DMS53 (cell line): ENCODE measurements around the gene IER5L.
"Not testable (repeated sequence)": the region's sequence is repeated elsewhere in the genome, so short reads cannot be mapped to it uniquely, and the experiment has no call there.

ENCODE experiments used
- DNase-seq: peaks from one replicate; lab custom pipeline; 2025; lab: John Stamatoyannopoulos, UW

The IER5L gene

DNA sequence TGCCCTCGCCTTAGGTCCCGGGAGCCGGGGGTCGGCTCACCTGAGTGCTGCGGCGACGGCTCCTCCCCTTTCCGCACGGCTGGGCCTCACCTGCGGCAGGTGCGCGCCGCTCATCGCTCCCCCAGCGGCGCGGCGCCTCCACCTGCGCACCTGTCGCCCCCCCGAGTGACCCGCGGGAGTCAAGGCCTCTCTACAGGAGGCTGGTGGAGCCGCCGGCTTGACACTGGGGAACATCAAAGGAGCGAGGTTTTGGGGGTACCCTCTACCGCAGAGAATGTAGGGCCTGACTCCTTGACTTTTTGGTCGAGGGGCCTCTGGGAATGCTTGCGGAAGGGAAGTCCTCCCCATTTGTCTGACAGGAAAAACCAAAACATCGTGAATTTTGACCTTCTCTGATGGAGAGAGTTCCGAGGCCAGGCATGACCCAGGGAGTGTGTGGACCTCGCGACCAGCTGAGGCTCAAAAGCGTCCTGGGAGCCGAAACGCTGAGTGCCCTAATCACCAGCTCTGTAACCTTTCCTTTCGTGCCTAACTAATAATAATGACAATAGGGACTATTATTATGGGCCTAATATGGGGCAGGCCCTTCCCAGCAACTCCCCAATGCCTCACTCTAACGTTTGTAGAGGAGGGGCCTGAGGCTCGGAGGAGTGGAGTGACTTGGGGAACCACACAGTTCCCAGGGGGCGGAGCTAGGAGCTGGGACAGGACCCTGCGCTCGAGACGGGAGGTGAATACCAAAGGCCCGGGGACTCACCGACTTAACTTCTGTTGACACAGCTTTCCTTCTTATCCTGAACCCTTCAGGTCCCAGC lies 714 bp upstream of the IER5L start:
- DNase-seq, result peak; percentile 95

DNA sequence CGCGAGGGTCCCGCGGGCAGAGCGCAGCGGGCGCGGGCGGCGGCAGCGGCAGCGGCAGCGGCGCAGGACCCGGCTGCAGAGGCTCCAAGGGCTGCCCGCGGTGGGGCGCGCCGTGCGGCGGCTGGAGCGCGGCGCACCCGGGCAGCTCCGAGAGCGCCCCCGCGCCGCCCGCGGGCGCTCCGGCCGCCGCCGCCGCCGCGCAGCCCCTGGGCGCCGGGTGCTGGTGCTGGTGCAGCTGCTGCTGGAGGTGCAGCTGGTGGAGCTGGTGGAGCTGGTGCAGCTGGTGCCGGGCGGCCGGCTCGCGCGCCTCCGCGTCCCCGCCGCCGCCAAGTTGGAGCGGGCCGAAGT lies 644 bp downstream of the IER5L start:
- peak; percentile 79 for DNase-seq

DNA sequence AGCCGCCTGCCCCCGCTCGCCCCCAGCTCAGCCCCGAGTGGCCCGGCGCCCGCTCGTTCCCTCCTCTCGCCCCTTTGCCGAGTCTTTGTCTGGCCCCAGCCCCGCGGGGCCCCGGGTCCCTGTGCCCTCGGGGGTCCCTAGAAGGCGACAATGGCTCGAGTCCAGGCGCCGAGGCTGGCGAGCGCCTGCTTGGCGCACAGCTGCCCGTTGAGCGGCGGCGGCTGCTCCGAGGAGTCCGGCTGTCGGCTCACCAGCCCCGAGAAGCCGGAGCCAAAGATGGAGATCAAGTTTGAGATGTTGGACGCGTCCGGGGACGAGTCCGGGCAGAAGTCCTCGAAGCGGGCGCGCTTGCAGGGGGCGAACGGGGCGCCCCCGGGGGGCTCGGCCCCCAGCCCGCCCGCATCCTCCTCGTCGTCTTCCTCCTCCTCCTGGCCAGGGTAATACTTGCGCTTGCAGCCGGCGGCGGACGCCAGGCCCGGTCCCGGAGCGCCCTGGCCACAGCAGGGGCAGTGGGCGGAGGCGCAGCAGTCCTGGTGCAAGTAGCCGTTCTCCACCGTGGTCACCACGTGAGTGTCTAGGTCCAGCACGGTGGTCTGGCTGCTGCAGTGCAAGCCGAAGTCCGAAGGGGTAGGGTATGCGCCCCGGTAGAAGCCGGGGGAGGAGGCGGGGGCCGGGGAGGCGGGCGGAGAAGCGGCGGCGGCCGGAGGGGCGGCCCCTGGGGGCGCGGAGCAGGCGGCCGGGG lies 1.2 kb downstream of the IER5L start:
- peak; percentile 79 for DNase-seq

DNA sequence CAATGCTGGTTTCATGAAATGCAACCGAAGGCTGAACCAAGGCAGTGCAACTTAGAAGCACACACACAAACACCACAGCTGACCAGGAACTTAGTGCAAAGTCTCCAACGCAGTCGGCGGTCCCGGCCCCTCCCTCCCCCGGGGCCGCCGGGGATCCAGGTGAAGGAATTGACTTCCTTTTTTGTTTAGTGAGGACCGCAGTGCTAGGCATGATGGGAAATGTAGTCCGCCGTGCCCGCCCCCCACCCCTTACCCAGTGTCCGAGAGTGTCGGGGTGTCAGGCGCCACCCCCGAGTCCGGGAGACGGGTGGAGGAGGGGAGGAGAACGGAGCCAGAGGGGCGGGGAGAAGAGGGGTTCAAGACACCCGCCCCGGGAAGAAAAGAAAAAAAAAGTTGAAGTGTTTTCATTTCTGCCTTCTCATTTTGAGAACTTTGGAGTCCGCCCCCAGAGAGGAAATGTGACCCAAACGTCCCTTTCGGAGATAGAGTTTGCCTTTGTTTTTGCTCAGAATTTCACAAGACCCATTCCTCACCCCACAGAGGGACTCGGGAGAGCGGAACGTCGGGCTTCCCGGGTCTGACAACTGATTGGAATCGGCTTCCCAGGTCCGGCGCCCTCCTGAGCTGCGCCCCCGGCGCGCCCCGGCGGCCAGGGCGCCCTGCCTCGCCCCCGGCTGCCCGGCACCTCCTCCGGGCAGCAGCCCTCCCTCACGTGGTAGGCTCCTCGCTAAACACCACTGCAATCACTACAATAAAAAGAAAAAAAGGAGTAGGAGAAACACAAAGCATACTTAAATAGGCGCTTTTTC lies 2.0 kb downstream of the IER5L start:
- peak; percentile 94 for DNase-seq

DNA sequence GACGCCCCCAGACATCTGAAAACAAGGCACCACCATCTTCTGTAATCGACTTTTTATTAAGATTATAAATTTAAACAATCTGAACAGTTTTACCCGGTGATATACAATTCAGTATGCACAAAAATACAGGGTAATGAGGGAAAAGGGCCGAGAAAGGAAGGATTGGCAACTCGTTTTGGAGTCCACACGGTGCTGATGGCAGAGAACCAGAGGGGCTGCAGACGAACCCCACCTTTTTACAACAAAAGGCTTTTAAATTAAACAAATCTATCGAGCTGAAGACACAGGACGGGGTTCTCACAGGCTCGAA lies 2.6 kb downstream of the IER5L start:
- no peak for DNase-seq

DNA sequence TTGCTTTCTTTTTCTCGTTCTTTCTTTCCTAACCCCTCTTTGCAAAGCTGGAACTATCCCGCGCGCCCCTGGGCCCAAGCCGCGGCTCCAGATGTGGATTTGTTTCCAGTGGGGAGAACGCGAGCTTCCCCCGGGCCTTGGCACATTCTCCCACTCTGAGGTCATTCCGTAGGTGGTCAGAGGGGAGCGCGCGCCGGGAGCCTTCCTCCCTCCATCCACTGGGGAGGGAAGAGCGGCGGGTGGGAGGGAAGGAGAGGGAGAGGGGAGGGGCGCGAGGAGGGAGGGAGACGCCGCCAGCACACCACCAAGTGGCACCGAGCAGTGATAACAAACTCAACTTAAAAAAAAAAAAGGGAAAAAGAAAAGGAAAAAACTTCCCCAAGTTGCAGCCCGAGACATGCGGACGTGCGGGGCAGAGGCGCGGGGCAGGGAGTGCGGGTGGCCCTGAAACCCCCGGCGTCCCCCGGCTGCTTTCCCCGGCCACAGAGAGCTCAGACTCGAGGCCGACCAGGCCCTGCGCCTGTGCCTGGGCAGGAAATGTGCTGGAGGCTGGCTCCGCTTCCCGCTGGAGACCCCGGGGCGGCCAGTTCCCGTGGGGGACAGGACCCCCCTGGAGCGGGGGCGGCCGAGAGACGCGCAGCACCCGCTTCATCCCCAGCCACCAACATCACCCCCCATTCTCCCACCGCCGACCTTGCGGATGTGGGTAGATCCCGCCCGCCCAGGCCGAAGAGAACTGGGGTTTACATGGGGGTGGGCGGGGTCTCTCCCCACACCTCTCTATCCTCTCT lies 3.1 kb downstream of the IER5L start:
- DNase-seq, result peak; percentile 85

DNA sequence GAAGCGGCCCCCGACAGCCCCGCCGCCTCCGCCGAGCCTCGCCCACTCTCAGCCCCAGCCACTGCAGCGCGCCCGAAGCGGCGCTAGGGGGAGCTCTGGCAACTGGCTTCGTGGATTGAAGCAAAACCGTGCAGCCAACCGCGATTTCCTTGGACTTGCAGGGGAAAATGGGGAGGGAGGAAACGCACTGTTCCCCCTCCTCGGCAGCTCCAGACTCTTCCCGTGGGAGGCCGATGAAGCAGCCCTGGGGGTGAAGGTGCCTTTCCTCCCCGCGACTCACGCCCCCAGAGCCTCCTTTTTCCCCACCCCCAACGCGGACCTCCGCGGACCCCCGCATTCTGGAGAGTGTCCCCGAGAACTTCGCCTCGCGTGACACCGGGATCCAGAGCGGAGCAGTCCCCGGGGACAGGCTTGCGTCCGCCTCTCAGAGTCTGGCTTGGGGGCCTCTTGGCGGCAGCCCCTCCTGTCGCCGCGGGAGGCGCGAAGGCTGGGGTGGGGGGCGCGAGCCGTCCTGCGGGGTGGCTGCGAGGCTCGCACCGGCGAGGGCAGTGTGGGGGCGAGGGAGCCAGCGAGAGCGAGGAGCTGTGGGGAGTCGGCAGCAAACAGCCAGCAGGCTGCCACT lies 3.8 kb downstream of the IER5L start:
- DNase-seq, result peak; percentile 95

DNA sequence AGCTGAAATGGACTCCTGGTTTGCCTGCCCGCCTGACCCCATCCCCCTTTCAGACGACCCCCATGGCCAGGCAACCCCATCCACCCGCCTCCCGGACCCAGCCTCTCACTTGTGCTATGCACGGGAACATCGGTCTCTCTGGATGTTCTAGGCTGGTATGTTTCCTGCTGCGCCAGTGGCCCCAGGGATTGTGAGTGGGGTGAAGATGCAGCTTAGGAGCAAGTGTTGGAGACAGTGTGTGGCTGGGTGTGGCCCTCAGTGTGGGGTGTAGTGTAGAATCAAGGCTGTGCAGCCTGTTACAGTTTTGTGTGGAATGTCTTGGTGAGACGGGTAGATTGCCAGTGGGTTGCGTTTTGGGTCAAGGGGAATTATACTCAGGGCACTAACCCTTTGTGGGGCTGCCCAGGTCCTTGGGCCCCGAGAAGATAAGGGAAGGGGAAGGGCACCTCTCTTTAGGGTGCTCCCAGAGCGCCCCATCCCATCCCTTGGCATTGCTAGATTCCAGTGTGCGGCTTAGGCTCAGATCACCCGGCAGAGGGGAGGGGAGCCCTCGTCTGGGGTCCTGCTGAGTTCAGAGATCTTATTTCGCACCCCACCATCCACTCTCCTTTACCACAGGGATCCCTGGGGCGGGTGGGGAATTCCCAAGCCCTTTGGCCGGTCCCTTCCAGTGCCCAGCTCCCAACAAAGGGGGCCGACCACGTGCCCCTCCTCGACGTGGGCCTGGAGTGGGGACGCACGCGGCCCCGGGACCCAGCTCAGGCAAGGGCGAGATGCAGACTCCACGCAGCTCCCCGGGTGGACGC lies 4.6 kb downstream of the IER5L start:
- no peak for DNase-seq

DNA sequence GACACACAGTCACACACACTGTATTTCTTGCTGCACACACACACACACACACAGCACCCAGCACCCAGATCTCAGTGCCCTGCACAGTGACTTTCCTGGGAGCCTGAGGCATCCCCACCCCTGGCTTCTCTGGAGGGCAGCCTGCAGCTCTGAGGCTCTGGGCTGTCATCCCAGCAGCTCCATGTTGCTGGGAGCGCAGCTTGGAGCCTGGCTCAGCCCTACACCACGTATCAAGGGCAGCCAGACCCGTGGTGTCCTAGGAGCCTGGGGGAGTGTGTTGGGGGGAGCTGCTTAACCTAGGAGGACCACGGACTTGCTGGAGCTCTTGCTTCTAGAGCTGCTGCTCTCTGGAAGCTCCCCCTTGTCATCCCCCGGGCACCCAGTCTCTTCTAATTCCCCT lies 5.2 kb downstream of the IER5L start:
- DNase-seq, result no peak

DNA sequence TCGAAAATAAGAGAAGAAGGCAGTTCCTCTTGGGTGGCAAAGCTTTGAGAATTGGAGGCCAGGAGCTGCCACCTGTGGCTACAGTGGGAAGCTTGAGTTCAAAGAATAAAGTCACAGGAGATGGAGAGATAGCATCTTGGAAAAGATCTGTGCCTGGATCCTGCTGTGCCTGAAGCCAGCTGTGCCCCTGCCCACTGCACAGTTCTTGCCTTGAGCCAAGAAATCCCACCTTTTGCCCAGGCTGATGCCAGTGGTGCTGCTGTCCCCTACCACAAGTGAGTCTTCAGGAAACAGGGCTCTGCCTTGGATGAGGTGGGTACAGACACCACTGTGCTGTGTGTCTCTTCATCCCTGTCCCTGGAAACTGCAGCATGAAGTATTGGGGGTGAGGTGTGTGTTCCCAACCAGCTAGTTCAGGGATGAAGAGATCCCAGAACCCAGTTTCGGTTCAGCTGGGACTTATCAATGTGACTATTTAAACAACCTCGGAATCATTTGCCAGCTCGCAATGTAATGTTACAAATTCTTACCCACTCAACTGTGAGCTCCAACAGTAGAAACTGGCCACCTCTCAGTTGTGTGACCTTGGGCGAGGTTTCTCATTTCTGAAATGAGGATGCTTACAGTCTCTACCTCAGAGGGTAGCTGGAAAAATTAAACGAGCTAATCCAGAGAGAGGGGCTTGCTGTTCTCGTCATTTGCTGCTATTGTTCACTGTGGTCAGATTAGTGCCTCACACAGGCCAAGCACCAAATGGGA lies 5.9 kb downstream of the IER5L start:
- DNase-seq, result no peak

DNA sequence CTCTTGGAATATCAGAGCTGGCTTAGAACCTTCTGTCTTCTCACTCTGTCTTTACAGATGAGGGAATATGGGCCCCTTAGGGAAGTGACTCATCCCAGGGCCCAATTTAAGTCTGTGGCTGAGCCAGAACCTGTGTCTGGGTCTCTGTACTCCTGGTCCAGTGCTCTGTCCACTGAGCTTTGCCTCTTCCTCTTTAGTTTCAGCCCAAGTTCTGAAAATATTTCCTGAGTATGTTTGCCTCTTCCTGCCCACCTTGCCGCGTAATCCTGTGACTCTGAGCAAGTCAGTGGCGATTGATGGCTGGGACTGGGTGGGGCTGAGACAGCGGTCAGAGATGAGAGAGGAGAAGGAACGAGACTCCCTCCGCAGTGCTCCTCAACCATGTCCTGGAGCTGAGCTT lies 7.8 kb downstream of the IER5L start:
- peak; percentile 15 for DNase-seq

DNA sequence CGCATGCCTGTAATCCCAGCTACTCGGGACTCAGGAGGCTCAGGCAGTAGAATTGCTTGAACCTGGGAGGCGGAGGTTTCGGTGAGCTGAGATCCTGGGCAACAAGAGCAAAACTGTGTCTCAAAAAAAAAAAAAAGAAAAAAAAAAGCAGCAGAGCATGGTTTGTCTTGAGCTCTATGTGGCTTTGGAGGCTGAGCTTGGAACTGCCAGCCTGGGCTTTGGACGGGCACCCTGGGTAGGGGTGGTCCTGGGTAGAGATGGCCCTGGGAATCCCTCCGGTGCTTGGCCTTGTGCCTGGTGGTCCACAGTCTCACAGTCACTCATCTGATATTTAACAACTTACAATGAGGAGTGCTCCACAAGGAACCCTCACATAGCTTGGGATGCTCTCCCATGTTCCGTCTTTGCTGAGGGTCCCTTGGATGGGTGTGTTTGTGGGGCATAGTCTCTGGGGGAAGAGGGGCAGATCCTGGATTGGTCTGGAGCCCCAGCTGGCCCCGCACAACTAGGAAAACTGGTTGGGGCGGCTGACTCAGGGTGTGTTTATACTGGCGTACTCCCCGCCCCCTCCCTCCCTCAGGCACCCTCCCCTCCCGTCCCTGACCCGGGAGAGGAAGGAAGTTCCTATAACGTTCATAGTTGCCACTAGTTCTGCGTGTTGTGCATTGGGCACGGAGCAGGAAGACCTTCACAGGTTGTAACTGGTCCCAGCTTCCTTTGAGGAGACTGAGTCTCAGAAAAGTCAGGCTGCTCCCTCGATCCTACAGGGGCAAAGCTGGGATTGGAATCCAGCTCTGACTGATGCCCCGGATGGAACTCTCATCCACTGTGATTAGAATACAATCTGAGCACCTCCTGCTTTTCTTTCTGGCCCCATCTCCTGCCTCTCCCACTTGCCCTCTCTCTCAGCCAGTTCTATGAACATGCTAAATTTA lies 11.2 kb downstream of the IER5L start:
- peak; percentile 97 for DNase-seq

DNA sequence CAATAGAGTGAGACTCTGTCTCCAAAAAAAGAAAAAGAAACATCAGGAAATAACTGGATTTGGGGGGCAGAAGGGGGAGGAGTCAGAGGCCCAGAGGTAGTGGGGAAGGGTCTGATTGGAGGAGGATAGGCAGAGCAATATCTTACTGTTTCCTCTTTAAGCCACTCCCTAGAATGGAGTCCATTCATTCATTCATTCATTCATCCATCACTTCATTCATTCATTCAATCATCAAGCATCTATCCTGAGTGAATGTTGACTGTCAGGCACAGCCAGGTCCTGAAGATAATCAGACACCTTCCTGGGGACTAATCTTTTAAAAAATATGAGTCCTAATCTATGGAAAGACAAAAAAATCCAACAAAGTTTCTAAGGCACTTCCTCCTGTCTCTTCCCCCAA lies 12.9 kb downstream of the IER5L start:
- no peak for DNase-seq

DNA sequence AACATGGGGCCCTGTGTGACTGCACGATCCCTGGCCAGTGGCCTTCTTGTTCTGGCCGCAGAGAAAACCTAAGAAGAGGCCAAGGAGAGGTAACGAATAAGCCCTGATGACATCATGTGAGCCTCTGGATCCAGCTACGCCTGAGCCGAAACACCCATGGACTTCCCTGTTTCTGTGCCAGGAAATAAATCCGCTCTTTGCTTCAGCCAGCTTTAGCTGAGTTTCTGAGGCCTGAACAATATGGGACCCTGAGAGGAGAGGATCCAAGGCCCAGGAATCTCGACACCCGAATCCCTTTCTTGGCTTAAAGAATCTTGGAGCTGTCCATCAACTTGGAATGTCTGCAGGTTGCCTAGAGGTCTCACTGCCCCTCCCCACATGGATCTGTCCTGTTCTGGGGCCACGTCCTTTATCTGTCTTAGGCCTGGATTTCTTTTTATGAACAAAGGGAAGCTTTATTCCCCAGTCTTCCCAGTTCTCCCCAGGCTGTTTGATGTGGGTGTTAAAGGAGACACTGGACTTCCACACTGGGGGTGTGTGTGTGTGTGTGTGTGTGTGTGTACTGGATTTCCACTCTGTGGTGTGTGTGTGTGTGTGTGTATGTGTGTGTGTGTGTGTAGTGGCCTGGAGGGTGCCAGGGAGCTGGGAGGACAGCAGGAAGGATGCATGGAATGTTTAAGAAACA lies 13.7 kb downstream of the IER5L start:
- peak; percentile 21 for DNase-seq

DNA sequence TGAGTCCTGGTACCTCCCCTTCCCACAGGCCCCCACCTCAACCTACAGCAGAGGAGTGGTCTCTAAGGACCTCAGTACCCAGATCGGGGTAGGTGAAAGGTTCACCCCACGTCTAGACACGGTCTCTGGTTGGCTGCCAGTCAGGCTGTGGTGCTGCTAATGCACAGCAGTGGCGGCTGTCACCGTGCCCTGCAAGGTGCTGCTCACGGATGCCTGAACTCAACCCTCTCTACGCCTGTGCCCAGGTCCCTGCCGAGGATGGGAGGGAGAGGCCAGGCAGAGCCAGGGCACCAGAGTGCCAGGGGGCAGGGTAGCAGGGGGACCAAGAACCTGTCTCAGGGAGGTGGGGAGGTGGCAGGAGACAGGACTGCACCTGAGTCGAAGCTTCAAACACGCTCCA lies 14.3 kb downstream of the IER5L start:
- no peak for DNase-seq

DNA sequence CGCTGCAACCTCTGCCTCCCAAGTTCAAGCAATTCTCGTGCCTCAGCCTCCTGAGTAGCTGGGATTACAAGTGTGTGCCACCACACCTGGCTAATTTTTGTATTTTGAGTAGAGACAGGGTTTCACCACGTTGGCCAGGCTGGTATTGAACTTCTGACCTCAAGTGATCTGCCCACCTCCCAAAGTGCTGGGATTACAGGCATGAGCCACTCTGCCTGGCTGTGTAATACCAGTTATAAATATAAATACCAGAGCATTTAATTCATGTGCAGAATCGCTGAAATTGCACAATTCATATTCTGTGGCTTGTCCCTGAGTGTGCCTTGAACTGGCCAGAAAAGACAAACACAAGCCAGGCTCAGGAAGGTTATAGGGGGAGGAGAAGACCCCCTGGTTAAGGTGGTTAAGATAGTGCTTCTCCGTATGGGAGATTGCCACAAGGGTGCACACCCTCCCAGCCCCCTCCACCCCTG lies 14.8 kb downstream of the IER5L start:
- not testable (repeated sequence) for DNase-seq

DNA sequence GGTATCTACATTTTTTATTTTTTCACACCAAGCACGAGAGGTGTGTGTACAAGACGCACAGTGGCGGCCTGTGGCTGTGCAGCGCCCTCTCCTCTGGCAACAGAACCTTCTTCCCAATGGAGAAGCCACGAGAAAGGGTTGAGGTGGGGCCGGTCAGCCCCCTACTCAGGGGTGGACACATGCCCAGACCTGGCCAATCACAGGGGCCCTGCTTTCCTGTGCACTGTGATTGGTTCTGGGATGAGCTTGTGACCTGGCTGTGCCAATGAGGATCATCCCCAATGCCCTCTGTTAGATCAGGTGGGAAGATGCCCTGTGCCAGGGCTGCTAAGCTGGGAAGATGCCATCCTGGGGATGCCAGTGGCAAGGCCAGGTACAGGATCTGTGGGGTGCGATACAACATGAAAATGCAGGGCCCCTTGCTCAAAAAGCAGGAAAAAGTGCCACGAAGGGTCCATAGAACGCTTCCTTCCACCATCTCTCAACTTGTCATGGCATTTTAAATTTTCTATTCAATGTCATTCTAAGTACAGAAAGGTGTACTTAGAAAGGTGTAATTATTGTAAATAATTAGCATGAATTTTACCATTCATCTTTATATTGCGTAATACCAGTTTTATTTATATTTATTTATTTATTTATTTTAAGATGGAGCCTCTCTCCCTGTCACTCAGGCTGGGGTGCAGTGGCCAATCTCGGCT lies 15.4 kb downstream of the IER5L start:
- no peak for DNase-seq

DNA sequence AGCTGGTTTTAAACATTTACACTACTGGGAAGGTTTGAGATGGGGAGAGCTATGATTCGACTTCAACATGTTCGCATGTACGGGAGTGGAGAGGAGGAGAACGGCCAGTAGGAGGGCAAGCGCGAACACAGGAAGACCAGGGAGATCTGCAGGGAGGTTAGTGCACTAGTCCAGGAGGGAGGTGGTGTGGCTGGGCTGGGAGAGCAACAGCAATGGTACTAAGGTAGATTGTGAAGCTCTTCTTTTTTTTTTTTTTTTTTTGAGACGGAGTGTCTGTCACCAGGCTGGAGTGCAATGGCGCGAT lies 16.6 kb downstream of the IER5L start:
- no peak for DNase-seq
